Measurements from ENCODE around the gene HERPUD2.
A peak's percentile ranks its signal among the peaks of the same experiment; 100 is the strongest.

- TF ChIP-seq, protein P1, sequence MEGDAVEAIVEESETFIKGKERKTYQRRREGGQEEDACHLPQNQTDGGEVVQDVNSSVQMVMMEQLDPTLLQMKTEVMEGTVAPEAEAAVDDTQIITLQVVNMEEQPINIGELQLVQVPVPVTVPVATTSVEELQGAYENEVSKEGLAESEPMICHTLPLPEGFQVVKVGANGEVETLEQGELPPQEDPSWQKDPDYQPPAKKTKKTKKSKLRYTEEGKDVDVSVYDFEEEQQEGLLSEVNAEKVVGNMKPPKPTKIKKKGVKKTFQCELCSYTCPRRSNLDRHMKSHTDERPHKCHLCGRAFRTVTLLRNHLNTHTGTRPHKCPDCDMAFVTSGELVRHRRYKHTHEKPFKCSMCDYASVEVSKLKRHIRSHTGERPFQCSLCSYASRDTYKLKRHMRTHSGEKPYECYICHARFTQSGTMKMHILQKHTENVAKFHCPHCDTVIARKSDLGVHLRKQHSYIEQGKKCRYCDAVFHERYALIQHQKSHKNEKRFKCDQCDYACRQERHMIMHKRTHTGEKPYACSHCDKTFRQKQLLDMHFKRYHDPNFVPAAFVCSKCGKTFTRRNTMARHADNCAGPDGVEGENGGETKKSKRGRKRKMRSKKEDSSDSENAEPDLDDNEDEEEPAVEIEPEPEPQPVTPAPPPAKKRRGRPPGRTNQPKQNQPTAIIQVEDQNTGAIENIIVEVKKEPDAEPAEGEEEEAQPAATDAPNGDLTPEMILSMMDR (IDR thresholded peaks at IDR 0.05; ENCODE audit: low read depth, low read length), result no peak
- peak; percentile 86 for TF ChIP-seq POLR2A (IDR thresholded peaks at IDR 0.05; ENCODE audit: extremely low read depth, insufficient read length)
Measured at GRCh38 chr7:35694784-35695472, at the start of gene HERPUD2.

Data from NB4 (cell line).